Limb (tissue), 2 donors: ENCODE measurements around the gene RNGTT.
"Not testable (repeated sequence)": the region's sequence is repeated elsewhere in the genome, so short reads cannot be mapped to it uniquely, and the experiment has no call there.

Experiments used
- DNase-seq, 2 donors: peaks; one replicate each; pipeline ENCODE4 v3.0.0-alpha.2; 2016; ENCODE audit errors: extremely low spot score in 2 of 2

Gene RNGTT

GRCh38 chr6:88867841-88868731, 95.3 kb downstream of the RNGTT start:
- no peak for DNase-seq

- DNase-seq: no peak
Observed at GRCh38 chr6:88866856-88867255, 96.6 kb downstream of the RNGTT start.

- DNase-seq: no peak
Observed at GRCh38 chr6:88865275-88865674, 98.1 kb downstream of the RNGTT start.

- no peak for DNase-seq
Observed at GRCh38 chr6:88864359-88865054, 98.9 kb downstream of the RNGTT start.

DNA sequence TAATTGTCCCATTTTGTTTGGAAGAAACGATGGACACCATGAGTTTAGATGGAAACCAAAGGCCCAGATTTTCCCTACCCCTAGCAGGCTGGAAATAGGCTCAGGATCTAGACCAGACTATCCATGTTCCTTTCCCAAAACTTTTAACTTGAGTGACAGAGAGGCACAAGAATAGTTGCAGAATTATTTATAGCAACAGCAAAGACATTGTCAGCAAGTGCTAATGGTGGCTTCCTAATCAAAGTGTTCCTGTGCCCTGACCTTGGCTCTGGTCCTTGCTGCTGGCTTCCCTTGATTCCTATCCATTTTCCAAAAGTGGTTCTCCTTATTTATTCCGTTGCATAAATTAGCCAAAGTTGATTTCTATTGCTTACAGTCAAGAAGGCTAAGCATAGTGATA, 103.1 kb downstream of the RNGTT start:
- no peak for DNase-seq

DNA sequence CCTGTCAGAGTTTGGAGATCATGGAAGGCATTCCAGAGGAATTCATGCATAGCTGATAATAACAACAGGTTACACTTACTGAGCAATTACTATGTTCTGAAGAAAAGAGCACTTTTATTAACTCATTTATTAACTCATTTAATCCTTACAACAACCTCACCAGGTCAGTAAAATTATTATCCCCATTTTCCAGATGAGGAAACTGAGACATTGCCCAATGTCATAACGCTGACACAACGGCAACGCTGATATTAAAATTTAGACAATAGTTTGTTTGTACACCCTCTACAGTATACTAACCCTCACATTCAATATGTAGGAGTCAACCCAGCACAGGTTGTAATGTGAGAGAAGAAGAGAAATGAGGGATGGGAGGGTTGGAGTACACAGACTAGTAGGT, 105.0 kb downstream of the RNGTT start:
- no peak for DNase-seq

DNA sequence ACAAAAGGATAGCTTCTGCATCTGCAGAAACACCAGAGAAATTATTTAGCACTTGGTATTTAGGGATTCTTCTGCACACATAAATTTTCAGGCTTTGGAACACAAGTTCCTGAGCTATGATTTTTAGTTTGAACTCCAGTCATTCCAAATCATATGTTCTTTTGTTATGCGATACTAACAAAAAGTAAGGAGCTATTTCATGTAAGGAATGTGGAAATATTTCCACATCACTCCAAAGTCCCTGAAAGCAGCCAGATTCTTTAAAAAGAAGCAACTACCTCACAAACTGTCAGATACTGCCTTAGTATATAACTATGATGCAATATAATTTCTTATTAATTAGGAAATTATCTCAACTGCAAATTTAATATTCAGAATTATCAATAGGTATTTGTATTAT, 106.9 kb downstream of the RNGTT start:
- no peak for DNase-seq

- peak; percentile 43 to 55 for DNase-seq
Observed at GRCh38 chr6:88855541-88856147, 107.8 kb downstream of the RNGTT start.

- no peak for DNase-seq
Observed at GRCh38 chr6:88852775-88853174, 110.6 kb downstream of the RNGTT start.

- DNase-seq: no peak
Observed at GRCh38 chr6:88852000-88852399, 111.4 kb downstream of the RNGTT start.

DNA sequence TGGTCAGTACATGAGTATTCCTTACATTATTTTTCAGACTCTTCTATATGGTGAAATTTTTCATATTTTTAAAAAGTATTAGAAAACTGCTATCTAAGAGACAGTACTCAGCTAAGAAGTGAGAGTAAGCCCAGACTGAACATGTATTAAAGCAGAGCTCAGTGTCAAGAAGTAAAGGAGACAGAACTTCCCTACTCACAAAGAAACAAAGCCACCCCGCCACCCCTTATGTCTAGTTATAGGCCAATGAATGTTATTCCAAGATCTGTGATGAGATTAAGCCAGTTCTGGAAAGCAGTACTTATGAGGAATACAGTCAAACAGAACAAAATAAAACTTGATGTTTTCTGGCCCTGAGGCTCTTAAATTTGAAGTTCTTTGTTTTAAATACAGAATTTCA, 114.5 kb downstream of the RNGTT start:
- DNase-seq: no peak

GRCh38 chr6:88843040-88843439, 120.4 kb downstream of the RNGTT start:
- no peak for DNase-seq

GRCh38 chr6:88842320-88842719, 121.1 kb downstream of the RNGTT start:
- DNase-seq: no peak

DNA sequence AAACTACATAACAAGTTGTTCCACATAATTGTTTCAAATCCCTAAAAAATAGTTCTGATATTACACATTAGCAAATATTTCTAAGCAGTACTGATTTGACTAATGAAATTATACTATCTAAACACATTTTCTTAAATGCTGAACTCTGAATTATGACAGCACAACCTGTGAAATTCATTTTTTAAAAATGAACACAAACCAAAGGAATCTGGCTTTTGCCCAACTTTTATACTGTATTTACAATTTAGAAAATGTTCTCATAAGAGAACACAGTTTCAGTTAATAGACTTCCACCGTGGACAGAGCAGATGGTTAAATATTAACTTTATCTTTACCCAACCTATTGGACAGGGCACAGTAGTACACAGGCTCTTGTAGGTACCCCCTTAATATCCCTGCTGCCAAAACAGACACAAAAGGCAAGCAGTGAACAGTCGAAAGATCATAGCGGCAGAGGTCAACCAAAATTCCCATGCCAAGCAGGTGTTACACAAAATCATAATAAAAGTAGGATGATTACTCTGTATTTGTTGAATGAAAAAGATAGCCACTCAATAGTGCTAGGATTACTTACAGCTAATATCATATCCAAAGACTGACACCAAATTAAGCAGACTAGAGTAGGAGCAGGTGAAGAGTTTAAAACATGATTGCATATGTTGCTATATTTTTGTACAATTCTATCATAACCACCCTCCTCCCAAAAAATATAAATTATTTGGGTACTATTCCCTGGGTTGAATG, 122.5 kb downstream of the RNGTT start:
- no peak for DNase-seq

GRCh38 chr6:88840289-88840688, 123.1 kb downstream of the RNGTT start:
- DNase-seq: no peak

GRCh38 chr6:88839280-88839679, 124.1 kb downstream of the RNGTT start:
- no peak for DNase-seq

GRCh38 chr6:88835210-88835609, 128.2 kb downstream of the RNGTT start:
- DNase-seq: no peak

DNA sequence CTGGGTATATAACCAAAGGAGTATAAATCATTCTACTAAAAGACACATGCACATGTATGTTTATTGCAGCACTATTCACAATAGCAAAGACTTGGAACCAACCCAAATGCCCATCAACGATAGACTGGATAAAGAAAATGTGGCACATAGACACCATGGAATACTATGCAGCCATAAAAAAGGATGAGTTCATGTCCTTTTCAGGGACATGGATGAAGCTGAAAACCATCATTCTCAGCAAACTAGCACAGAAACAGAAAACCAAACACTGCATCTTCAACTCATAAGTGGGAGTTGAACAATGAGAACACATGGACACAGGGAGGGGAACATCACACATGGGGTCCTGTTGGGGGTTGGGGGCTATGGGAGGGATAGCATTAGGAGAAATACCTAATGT, 130.3 kb downstream of the RNGTT start:
- not testable (repeated sequence) for DNase-seq

GRCh38 chr6:88827599-88827998, 135.8 kb downstream of the RNGTT start:
- not testable (repeated sequence) for DNase-seq

GRCh38 chr6:88825856-88826255, 137.6 kb downstream of the RNGTT start:
- DNase-seq: no peak

- DNase-seq: no peak
Observed at GRCh38 chr6:88823998-88824397, 139.4 kb downstream of the RNGTT start.

GRCh38 chr6:88815491-88815890, 147.9 kb downstream of the RNGTT start:
- no peak for DNase-seq
